NCI-H524 treated with DMSO at 0.1 percent for 48 hours (cell line): ENCODE results near the gene TXNDC8.

Source experiments
- DNase-seq: peaks from one replicate; lab custom pipeline; 2025; lab: John Stamatoyannopoulos, UW

TXNDC8 gene

DNA sequence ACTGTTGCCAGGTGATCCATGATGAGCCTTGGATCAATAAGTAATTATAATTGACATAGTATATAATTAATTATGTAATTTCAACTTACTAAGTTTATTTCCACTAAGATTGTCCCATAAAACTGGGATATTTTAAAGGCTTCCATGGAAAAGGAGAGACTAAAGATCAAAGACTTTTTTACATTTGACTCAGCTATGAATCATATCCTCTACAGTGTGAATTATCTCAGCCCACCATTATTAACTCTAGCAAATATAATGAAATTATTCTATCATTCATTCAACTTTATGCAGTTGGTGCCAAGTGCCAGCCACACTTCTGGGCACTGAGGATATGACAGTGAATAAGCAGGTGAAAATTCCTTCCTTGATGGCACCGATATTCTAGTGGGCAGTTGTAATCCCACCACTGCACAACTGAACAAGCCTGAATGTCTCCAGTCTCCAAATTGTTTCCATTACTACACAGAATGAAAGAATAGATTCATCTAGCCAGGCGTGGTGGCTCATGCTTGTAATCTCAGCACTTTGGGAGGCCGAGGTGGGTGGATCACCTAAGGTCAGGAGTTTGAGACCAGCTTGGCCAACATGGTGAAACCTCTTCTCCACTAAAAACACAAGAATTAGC, 59.5 kb downstream of the TXNDC8 start:
- DNase-seq: no peak

DNA sequence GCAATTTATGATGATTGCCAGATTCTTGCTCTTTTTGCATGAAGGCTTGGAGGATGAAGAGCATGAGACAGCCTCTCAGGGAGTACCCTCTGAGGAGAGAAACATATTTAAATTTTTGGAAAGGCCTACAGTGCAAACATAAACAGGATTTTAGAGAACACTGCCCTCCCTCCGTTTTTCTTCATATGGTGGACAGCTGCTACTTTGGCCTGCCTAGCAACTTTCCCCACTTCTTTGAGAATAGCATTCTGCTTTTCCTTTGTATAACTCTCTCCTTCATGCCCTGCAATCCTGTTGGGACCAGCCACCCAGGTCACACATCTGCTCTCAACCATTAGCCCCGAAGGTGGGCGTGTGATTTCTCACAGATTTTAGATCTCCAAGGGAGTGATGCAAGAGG, 60.9 kb downstream of the TXNDC8 start:
- DNase-seq: no peak

DNA sequence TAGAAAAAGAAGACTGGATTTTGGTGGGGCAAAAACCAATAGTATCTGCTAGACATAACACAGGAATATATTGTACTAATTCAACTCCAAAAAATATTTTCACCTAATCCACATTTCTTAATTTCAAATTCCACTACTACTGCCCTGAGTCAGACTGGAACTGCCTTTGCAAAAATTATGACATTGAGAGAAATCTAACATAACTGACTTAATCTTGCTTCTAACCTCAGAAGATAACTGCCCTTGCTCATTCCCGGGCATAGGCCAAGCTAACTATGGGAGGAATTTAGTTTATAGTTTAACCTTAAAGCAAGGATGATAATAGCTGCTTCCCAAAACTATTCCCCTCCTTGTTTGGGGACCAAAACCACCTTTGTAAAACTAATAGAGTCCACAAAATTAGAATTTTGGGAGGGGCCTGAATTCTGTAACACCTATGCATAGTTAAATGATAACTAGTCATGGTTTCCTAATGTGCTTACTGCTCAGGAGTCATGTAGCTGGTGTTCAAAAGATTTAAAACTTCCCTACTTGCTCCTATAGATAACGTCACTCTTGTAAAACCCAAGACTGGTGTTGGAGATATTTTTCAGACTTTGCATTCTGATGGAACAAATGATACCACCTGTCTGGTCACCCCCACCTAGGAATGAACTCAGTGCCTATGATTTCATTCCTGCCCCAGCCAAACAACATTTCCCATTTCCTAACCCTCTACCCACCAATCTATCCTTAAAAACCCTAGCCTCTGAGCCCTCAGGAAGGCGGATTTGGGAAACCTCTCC, 67.3 kb downstream of the TXNDC8 start:
- DNase-seq: no peak

DNA sequence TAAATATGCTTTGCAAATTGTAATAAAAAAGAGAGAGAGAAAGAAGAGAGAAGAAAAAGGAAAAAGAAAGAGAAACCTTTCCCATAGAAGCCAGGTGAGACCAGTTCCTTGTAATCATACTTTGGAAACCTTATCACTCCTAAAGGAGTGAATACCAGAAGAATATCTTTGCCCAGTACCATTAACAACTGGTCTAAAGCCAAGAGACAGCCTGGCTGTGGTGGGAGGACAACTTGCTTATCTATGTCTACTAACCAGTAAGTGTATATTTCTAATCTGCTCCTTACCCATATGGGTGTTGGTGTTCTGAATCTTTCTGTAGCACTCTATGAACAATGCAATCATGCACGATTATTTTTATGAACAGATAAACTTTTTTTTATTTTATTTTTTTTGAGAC, 70.9 kb downstream of the TXNDC8 start:
- no peak for DNase-seq

DNA sequence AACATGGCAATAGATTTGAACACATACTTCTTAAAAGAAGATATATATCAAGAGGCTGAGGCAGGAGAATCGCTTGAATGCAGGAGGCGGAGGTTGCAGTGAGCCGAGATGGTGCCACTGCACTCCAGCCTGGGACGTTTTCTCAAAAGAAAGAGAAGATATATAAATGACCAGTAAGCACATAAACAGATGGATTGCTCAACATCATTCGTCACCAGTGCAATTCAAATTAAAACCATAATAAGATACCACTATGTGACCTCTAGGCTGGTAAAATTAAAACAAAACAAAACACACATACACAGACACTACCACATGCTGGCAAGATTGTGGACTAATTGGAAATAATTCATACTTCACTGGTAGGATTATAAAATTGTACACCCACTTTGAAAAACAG, 76.0 kb downstream of the TXNDC8 start:
- no peak for DNase-seq

DNA sequence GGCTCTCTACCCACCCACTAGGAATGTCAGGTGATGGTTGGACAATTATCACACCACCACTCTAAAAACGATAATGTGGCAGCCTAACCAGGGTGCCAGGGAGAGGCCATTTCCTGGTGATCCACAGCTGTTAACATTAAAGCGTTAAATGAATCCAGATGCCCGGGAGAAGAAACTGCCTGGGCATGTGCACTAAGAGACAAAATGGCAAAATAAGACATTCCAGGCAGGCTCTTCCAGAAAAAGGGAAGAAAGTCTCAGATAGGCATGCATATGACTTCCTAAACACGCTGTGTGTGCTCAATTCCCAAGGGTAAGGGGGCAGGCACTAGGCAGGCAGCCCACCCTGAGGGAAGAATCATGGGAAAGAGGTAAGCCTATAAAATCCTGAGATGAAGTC, 76.8 kb downstream of the TXNDC8 start:
- DNase-seq: no peak

DNA sequence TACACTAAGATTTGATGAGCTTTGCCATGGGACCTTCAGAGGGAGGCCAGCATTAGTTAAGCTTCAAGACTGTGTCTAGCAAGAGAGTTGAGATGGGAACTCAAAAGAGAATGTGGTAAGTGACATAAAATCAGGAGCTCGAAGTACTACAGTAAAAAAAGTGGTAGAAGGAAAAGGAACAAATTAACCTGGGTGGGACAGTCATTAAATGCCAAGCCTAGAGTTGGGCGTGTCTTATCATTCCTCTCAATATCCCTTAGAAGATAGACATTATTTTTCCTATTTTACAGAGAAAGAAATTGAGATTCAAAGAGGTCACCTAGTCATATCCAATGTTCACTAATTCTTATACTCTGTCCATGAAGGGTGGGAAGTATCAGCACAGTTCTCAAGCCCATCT, 78.1 kb downstream of the TXNDC8 start:
- DNase-seq: no peak

DNA sequence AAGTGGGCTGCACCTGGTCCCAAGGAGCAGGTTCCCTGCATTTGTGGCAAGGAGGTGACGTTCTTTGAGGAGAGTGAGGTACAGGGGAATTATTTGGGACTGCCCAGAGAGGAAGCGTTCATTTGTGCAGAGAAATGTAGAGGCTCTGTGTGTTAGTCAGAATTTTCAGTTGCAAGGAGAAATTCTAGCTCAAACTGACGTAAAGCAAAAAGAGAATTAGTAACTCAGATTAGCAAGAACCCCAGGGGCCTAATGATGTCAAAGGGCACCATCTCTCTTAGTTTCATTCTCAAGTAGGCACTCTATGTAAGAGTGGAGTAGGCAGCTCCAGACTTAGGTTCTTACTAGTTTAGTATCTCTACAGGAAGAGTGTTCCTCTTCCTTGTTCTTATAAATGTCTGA, 79.0 kb downstream of the TXNDC8 start:
- DNase-seq: no peak

DNA sequence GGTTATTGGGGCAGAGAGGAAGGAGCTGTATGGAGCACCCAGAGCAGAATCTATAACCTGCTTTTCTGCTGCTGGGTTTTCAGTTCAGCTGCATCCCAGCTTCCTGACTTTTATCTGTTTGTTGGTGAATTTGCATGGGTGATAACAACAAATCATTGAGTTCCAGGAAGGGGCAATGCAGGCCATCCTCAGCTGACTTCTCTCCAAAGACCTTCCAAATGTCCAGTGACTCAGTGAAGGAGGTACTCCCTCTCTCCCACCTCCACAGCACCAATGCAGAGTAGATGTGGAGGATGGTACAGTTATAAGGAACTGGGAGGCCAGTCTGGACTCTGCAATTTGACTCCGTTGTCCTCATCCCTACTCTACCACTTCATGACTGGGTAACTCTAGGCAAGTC, 79.7 kb downstream of the TXNDC8 start:
- no peak for DNase-seq

DNA sequence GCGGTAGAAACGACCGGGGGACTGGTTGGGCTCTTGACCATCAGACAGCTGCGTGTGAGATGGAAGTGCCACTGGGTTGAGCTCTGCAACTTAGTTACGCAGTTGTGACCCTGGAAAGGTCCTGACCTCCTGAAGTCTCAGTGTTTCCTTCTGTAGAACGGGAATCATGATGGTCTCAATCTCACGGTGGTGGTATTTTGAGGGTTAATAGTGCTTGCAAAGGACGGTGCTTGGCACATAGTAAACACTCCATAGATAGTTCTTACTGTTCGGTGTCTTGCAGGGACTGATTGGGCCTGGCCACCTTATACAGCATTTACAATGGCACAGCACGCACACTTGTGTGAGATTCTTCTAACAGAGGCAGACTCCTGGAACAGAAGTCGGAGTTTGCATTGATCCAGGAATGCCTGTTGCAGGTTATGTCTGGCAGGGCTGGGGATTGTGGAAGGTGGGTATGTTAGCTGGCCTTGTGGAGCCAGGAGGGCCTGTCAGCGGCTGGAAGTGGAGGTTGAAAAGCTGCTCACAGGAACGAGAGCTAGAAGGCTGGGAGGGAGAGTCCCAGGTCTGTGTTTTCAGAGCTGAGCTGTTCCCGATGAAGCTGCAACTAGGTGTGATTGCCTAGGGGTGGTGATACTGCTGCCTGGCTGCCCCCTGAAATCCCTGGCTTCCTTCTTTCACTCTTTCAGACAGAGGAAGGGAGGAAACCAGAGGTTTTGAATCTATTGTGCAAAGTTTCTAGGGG, 80.4 kb downstream of the TXNDC8 start:
- no peak for DNase-seq

DNA sequence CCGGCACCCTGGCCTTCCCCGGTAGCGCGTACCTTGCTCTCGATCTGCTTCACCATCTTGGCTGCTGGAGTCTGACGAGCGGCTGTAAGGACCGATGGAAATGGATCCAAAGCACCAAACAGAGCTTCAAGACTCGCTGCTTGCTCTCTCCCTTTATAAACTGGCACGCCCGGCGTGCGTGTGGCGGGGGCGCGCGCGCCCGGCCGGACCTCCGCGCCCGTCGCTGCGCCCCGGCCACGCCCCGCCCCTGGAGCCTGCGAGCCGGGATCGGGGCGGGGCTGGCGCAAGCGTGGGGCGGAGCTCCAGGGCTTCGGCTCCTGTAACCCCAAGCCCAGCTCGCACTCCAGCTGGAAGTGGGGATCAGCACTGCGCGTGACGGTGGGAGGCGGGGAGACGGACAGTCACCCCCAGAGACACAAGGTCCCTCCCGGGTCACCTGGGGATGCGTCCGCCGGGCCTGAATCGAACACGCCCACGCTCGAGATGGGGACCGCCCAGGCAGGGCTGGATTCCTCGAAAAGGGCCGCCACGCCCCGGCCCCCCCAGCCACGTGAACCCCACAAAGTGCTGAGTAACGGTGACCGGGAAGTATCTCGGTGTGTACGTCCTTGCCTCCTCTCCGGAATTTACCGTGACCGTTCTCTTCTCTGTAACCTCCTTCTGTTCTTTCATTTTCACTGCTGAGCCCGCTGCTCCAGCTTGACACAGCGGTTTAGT, 81.1 kb downstream of the TXNDC8 start, which contains the start of gene TXN:
TSS of gene TXN (minus strand) at position 128 of the 717 bp plus-strand sequence. CDS start at position 56, 72 bp downstream.
- peak; percentile 48 for DNase-seq

DNA sequence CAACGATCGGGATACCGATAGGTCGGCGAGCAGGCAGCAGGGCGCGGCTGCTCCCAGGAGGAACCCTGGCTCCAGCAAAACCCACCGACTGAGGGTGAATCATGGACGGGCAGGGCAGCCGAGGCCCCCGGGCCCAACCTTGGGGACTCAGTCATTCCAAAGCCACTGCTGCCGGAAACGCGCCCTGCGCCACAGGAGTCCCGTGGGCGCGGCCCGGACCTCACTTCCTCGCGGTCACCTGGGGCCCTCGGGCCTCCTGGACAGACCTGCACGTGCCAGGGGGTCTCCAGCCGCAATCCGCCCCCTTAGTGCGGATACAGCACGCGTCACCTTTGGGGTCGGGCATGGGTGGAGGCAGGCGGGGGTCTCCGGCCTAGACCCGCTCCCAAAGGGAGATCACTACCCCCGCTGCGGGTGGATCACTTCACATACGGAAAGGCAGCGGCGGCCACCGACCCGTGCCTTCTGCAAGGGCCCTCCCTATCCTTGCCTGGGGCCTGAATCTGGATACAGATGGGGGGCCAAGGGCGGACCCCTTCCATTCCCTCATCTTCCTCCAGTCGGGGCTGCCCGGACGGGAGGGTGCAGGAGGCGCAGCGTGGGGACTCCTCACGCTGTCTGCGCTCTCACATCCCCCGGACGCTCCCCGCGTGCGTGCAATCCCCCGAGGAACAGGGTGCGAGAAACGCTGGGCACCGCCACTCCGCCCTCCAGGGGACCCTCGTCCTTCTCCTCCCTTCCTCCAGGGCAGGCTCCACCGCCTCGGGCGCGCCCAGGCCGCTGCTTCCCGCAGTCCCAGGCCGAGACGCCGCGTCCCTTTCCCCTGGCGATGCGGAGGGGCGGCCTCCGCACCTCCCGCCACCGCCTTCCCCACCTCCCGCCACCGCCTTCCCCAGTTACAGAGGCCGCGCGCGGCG, 81.9 kb downstream of the TXNDC8 start:
- no peak for DNase-seq

DNA sequence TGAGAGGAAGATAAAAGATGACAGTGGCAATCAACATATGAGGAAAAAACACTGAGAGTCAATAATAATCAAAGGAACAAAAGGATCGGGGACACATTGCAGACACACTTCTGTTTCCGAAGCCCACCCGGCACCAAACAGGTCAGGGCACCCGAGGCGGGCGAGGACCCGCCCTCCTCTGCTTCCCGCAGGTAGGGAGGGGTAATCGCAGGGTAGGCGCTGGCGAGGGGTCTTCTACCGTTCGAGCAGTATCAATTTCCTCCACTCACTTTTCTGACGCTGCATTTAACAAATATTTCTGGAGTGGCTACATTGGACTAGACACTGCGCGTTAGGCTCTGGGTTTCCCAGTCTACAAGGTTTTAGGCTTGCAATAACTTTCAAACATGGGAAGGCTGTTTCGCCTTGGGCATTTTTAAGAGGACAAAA, 82.6 kb downstream of the TXNDC8 start:
- no peak for DNase-seq

DNA sequence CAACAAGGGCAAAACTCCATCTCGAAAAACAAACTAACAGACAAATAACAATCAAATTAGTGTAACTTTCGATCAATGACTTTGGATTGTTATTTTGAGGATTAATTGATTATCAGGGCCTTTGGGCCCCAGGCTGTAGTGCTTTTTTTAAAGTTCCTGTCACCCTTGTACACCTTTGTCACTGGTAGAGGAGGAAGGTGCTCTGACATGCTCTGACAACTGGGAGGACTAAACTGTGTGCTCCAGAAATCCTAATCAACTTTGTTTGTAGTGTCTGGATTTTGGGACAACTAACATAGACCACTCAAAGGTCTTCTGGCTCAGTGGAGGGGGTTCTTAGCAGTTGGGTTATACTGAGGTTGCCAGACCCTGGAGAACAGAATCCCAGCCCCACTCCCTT, 83.2 kb downstream of the TXNDC8 start:
- DNase-seq: no peak
